ENCODE data around the gene FBXO21. TPM values are rescaled to one million over a fixed set of nuclear protein-coding genes. Genes with fewer than 3 reads are reported as not detected.

Gene FBXO21
- total and polyA plus RNA-seq, 2 donors from 2014 or later, result 28.9 to 45.0 TPM

DNA sequence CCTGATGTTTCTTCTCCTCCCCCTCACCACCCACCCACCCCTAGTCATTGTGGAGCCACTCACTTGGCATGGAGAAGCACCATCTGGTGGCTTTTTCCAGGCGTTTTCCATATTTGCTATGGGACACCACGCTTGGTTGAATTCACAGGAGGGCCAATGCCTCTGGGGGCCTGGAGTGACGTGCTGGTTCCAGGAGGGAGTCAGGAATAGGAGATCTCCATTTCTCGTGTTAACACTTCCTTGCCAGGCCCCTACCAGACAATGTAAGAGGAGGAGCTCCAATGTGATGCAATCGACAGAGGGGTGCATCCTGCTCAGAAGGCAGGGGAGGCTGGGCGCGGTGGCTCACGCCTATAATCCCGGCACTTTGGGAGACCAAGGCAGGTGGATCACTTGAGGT lies 69.5 kb downstream of the FBXO21 start:
- TF ChIP-seq, protein P1, sequence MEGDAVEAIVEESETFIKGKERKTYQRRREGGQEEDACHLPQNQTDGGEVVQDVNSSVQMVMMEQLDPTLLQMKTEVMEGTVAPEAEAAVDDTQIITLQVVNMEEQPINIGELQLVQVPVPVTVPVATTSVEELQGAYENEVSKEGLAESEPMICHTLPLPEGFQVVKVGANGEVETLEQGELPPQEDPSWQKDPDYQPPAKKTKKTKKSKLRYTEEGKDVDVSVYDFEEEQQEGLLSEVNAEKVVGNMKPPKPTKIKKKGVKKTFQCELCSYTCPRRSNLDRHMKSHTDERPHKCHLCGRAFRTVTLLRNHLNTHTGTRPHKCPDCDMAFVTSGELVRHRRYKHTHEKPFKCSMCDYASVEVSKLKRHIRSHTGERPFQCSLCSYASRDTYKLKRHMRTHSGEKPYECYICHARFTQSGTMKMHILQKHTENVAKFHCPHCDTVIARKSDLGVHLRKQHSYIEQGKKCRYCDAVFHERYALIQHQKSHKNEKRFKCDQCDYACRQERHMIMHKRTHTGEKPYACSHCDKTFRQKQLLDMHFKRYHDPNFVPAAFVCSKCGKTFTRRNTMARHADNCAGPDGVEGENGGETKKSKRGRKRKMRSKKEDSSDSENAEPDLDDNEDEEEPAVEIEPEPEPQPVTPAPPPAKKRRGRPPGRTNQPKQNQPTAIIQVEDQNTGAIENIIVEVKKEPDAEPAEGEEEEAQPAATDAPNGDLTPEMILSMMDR (IDR thresholded peaks at IDR 0.05; ENCODE audit: borderline replicate concordance, extremely low read depth, insufficient read depth), result no peak
- H3K27me3 ChIP-seq (ENCODE audit: control insufficient read depth, insufficient read depth, low read length), result no peaks in the 10 kb centered on the region
- no peak for FAIRE-seq
- DNase-seq, result peak in 1 of 5 donors; percentile 26
- no peaks in the 10 kb centered on the region for H3K4me1 ChIP-seq (ENCODE audit: control insufficient read depth in 2 of 3, insufficient read depth in 2 of 3, low read depth in 1 of 3, low read length in 3 of 3)
- H3K9me3 ChIP-seq (ENCODE audit: control insufficient read depth in 2 of 3, insufficient read depth in 1 of 3, low read length in 3 of 3), result no peaks in the 10 kb centered on the region
- H3K36me3 ChIP-seq (ENCODE audit: control insufficient read depth in 2 of 3, insufficient read depth in 3 of 3, low read length in 3 of 3), result no peaks in the 10 kb centered on the region
- intact Hi-C loops (cut with DNase I), result loop anchor here (10.0 kb wide), 1 partner anchor 96 kb away; no protein-coding TSS in a partner anchor
- no peak overlapping the region for H3K4me3 ChIP-seq (ENCODE audit: low read length in 3 of 3)
- H3K27ac ChIP-seq (ENCODE audit: low read depth in 2 of 2, low read length in 2 of 2), result no peak overlapping the region
- H3K9ac ChIP-seq (ENCODE audit: low read length in 3 of 3), result no peak overlapping the region

DNA sequence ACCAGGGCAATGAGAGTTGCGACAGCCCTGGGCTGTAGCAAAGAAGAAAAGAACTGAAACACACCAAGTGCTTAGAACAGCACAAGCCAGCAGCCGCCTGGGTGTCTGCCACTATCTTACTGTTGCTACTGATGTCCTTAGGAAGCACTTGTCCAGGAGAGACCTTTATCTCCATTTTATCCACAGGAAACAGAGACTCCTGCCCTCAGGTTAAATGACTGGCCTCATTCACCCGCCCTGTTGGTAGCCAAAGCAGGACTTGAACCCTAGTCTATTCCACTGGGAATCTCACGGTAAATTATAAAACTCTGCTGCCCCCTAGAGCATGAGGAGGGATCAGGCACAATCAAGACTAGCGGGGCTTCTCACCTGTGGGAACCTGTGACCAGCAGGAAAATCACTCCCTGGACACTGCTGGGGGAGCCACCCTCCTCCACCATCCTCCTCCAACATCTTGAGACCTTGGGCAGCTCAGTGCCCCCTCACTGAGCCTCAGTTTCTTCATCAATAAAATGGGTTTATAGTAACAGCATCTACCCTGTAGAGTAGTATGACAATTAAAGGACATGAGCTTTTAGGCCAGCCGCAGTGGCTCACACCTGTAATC lies 70.6 kb downstream of the FBXO21 start:
- FAIRE-seq (no peak), DNase-seq (peak in 2 of 5 donors; percentile 54 to 57)

DNA sequence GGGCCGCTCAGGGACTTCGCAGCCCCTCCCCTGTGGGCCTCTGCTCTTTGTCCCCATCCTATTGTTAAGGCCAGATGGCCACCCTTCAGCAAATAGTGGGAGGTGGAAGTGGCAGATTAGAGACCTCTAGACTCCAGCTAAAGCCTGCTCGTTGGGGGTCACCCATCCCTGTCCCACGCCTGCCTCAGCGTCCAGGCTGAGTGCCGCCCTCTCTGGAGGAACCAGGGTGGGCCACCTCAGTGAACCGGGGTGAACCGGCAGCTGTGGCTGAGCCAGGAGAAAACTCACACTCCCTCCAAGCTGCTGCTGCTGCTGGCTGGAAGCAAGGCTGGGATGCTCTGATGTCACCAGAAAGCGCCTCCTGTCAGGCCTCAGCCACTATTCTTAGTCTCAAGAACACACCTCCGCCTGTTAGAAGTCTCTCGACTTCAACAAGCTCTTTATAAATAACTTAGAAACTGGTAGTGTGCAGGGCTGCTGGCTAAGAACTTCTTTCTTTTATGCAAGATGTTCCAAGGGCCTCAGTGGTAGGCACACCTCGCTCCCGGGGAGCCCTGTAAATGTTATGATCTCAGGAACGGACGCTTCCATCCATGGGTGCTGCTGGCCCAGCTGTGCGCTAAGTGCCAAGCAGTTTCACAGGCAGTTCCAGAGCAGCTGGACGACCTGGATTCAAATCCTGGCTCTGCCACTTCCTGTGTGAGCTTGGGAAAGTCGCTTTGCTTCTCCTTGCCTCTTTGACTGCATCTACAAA lies 71.3 kb downstream of the FBXO21 start:
- intact Hi-C loops (cut with DNase I), result no loop called here
- DNase-seq, result no peak
- FAIRE-seq, result no peak

More for the DNA sequence above, 70.6 kb downstream of the FBXO21 start:
- intact Hi-C loops (cut with DNase I), result loop anchor here (10.0 kb wide), 1 partner anchor 95 kb away; no protein-coding TSS in a partner anchor
- Histone ChIP-seq H3K27ac (ENCODE audit: low read depth in 2 of 2, low read length in 2 of 2) (no peak overlapping the region), H3K4me3 (ENCODE audit: low read length in 3 of 3) (no peak overlapping the region), H3K9me3 (ENCODE audit: control insufficient read depth in 2 of 3, insufficient read depth in 1 of 3, low read length in 3 of 3) (no peaks in the 10 kb centered on the region), H3K4me1 (ENCODE audit: control insufficient read depth in 2 of 3, insufficient read depth in 2 of 3, low read depth in 1 of 3, low read length in 3 of 3) (no peaks in the 10 kb centered on the region), H3K27me3 (ENCODE audit: control insufficient read depth, insufficient read depth, low read length) (no peaks in the 10 kb centered on the region), H3K36me3 (ENCODE audit: control insufficient read depth in 2 of 3, insufficient read depth in 3 of 3, low read length in 3 of 3) (no peaks in the 10 kb centered on the region), H3K9ac (ENCODE audit: low read length in 3 of 3) (no peak overlapping the region)
- TF ChIP-seq, protein P1 (IDR thresholded peaks at IDR 0.05; ENCODE audit: borderline replicate concordance, extremely low read depth, insufficient read depth), result peak; percentile 68

More for the DNA sequence above, 71.3 kb downstream of the FBXO21 start:
- H3K36me3 ChIP-seq (ENCODE audit: control insufficient read depth in 2 of 3, insufficient read depth in 3 of 3, low read length in 3 of 3), result no peaks in the 10 kb centered on the region
- no peaks in the 10 kb centered on the region for H3K4me1 ChIP-seq (ENCODE audit: control insufficient read depth in 2 of 3, insufficient read depth in 2 of 3, low read depth in 1 of 3, low read length in 3 of 3)
- no peak overlapping the region for H3K9ac ChIP-seq (ENCODE audit: low read length in 3 of 3)
- no peak overlapping the region for H3K27ac ChIP-seq (ENCODE audit: low read depth in 2 of 2, low read length in 2 of 2)
- TF ChIP-seq, protein P1 (IDR thresholded peaks at IDR 0.05; ENCODE audit: borderline replicate concordance, extremely low read depth, insufficient read depth), result no peak
- H3K9me3 ChIP-seq (ENCODE audit: control insufficient read depth in 2 of 3, insufficient read depth in 1 of 3, low read length in 3 of 3), result no peaks in the 10 kb centered on the region
- H3K27me3 ChIP-seq (ENCODE audit: control insufficient read depth, insufficient read depth, low read length), result no peaks in the 10 kb centered on the region
- no peak overlapping the region for H3K4me3 ChIP-seq (ENCODE audit: low read length in 3 of 3)
